ENCODE results near the gene MRFAP1. TPM values are rescaled to one million over a fixed set of nuclear protein-coding genes. Genes with fewer than 3 reads are reported as not detected.

The MRFAP1 gene
- polyA plus RNA-seq (2013, experiment 1 of 2; ENCODE audit: insufficient read length): 342 TPM
- polyA plus RNA-seq (2013, experiment 2 of 2; ENCODE audit: insufficient read length): 334 TPM

DNA sequence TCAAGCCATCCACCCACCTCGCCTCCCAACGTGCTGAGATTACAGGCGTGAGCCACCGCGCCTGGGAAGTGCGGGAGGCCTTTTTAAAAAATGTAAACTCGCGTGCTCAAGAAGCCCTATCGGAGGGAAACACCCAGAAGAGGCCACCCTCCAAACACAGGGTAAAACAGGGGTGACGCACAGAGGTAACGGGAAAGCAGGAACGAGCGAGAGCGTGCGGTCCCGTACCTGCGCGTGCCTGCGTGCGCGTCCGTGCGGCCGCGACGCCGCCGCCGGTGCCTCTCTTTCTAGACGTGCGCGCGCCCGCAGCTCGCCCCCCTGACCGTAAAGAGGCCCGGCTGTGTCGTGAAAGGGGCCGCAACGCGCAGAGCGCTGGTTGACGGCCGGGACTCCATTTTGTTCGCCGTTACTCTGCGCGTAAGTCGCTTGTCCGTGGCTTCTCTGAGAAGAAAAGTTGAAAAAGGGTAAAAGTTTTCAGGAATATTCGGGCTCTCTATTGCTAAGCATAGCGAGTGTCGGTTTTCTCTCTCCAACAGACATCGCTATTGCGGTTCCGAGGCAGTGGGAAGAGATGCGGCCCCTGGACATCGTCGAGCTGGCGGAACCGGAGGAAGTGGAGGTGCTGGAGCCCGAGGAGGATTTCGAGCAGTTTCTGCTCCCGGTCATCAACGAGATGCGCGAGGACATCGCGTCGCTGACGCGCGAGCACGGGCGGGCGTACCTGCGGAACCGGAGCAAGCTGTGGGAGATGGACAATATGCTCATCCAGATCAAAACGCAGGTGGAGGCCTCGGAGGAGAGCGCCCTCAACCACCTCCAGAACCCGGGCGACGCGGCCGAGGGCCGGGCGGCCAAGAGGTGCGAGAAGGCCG is at the start of gene MRFAP1:
TSS of gene MRFAP1 (plus strand) at position 394 of the 872 bp plus-strand sequence. CDS start at position 572, 178 bp downstream.
- peak; percentile 95 for DNase-seq

DNA sequence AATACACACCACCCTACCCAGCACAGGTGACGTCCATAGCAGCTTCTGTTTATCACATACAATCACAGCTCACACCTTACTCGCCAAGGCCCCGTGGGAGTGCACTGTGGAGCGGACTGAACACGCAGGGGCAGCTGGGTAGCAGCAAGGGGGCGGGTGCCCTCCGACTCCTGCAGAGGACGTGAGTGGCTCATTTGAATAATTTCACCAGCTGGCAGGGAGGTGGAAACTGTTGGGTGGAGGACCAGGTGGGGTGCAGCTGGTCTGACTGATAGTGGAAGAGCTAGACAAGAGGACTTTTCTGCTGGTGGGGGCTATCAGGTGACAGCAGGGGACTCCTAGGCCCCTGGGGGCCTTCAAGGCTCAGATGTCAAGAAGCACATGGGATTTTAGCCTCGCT is 49.2 kb upstream of the MRFAP1 start:
- no peak for DNase-seq

DNA sequence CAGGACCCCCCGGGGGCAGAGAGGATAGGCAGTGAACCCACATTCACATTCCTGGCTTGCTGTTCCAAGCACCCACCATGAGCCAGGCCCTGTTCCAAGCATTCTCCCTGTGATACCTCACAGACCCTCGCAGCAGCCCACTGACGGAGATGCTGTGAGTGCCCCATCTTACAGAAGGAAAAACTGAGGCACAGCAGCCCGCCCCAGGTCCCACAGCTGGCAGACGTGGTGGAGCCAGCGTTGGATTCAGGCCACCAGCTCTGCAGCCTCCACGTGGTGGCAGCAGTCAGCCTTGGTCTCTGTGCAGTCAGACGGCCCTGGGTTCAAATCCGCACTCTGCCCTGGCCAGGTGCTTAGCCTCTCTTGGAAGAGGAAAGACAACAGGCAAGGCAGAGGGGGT is 48.7 kb upstream of the MRFAP1 start:
- no peak for DNase-seq

DNA sequence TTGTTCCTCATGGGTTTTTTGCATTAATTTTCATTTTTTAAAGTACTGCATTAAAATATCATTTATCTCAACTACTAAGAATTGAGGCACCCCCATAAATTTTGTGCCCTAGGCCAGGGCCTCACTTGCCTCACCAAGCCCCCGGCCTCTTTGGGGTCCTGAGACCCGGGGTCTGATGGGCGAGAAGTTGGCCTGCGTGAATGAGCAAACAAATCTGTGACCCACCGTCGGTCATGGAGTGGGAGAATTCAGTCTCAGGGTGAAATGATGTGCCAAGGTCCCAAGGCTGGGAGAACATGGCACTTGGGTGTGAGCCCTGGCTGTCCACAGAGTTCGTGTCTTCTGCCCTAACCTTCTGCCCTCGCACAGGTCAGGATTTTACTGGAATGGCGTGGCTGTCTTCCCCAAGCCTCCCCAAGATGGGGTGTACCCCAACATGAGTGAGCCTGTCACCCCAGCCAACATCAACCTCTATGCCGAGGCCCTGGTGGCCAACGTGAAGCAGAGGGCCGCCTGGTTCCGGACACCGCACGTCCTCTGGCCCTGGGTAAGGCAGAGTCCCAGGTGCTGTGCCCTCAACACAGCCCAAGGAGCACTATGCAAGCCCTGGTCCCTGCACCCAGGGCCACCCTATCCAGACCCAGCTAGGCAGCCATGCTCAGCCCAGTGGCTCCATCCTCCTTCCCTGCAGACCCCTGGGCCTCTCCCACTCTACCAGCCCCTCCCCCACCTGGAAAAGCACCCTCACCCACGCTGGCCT is 47.5 kb upstream of the MRFAP1 start:
- no peak for DNase-seq

DNA sequence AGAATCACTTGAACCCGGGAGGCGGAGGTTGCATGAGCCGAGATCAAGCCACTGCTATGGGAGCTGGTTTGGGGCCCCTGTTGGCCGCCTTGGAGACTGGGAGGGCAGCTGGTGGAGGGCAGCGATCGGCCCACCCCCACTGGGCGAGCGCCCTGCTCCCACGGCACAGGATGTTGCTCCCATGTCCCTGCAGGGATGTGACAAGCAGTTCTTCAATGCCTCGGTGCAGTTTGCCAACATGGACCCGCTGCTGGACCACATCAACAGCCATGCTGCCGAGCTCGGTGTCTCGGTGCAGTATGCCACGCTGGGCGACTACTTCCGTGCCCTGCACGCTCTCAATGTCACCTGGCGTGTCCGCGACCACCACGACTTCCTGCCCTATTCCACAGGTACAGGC is 46.1 kb upstream of the MRFAP1 start:
- DNase-seq: no peak

DNA sequence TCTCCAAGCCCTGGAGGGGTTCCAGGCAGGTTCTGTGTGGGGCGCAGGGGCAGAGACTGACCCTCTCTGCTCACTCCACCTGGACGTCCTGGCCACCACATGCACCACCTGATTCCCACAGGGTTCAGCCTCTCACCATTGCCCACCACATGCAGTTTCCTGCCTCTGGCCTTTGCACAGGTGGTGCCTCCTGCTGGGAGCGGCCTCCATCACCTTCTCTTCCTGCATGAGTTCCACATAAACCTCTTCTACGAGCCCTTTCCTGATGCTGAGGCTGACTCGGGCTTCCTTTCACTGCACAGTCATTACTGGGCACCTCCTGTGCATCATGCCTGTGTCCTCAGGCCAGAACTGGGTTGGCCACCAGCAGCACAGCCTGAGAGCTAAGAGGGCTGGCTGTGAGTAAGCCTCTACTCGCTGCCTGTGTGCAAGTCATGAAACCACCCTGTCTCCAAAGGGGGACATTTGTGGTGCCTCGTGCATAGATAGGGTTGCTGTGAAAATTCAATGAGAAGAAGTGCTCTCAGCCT is 45.6 kb upstream of the MRFAP1 start:
- no peak for DNase-seq

DNA sequence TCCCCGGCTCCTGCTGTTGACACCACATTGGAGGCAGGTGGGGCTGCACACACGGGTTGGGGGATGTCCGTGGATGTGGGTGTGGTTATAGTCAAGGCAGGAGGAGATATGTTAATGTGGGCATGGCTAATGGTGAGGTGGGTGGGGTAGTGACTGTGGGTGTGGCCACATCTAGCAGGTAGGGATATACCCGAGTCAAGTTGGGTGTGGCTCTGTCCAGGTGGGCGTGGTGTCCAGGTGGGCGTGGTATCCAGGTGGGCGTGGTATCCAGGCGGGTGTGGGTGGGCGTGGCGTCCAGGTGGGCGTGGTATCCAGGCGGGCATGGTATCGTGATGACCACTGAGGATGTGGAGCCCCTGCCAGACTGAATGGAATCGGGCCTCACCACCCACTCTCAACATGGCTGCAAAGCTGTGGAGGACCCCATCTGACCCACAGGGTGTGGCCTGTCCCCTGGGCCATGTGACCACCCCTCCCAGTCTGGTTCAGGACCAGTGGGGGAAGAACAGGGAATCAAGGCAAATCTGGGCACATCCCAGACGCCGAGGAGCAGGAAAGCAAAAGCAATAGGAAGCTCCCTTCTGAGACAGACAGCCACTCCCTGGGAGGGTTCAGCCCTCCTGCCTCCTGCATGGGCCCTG is 44.5 kb upstream of the MRFAP1 start:
- no peak for DNase-seq

DNA sequence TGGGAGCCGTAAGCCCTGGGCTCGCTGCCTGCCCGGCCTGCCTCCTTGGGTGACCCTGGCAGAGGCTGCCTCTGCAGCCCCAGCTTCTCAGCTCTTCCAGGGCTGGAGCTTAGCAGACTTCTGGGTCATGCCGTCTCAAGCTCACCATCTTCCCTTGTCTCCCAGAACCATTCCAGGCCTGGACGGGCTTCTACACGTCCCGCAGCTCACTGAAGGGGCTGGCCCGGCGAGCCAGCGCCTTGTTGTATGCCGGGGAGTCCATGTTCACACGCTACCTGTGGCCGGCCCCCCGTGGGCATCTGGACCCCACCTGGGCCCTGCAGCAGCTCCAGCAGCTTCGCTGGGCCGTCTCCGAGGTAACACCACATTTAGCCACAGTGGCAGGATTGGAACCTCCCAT is 43.5 kb upstream of the MRFAP1 start:
- no peak for DNase-seq

DNA sequence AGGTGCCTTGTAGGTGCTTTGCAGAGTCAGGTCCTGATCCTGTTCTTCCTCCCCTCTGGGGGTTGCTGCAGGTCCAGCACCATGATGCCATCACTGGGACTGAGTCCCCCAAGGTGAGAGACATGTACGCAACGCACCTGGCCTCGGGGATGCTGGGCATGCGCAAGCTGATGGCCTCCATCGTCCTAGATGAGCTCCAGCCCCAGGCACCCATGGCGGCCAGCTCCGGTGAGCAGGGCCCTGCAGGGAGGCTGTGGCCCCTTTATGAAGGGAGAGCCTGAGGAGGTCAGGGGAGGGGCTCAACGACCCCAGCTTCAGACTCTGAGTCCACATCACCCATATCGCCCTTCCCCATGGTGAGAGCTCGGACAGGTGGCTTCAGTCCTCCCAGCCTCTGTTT is 42.4 kb upstream of the MRFAP1 start:
- no peak for DNase-seq

DNA sequence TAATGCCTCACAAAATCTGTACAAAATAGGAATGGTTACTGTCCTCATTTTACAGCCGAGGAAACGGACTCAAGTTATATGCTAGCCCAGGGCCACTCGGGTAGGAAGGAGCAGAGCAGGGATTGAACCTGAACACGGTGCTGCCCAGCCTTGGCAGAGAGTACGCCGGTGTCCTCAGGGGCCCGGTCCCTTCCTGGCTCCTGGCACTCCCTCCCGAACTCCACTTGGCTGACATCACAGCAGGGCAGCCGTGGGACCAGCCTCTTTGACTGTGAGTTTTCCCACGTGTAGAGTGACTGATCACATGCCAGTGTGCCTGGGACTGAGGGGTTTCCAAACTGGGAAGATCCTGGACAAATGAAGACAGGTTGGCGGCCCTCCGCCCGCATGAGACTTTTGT is 41.8 kb upstream of the MRFAP1 start:
- no peak for DNase-seq

DNA sequence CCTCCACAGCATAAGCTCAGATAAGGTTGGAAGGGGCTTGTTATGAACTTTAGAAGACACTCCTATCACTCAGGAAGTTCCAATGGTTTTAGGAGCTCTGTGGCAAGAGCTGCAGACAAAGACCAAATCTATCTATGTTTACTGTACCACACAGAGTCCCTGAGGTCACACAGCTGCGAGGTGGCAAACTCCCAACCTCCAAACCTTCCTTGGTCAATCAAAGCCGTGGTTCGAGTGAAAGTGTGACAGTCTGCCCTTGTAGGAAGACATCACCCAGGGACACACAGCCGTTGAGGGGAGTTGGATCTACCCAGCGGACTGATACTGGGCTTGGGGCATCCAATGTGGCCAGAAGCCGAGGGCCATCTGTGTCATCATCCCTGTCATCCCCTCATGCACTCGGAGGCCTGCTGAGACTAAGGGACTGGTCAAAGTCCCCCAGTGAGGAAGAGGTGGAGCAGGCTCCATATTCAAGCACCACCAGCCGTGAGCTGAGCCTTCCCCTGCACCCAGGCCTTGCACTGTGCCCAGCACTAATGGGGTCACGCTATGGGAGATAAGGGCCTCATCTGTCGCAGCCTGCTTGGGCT is 38.7 kb upstream of the MRFAP1 start:
- DNase-seq: no peak

DNA sequence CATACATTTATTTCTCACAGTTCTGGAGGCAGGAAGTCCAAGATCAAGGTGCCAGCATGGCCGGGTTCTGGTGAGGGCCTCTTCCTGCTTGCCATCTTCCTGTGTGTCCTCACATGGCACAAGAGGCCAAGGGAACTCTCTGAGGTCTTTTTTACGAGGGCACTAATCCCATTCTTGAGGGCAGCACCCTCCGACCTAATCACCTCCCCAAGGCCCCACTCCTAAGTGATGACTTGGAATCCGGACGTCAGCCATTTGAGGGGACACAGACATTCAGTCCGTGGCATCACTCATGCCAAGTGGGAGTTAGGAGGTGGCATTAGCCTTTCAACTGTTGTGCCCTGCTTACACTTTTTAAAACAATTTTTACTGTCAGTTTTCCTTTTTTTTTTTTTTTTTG is 38.2 kb upstream of the MRFAP1 start:
- DNase-seq: no peak

DNA sequence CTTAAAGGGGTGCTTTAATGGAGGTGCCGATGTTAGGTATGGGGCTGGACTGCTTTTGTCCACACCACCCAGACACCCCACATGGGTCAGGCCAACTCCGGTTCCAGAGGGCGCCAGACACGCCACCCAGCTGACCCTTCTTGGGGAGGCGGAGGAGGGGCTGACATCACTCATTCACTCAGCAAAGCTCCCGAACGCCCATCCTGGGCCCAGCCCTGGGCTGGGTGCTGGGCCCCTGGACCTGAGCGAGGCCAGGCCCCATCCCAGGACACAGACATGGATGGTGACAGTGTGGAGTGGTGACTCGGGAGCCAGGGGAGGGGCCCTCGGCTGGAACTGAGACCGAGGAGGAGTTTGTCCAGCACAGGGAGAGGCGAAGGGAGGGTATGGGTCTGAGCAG is 37.4 kb upstream of the MRFAP1 start:
- no peak for DNase-seq

DNA sequence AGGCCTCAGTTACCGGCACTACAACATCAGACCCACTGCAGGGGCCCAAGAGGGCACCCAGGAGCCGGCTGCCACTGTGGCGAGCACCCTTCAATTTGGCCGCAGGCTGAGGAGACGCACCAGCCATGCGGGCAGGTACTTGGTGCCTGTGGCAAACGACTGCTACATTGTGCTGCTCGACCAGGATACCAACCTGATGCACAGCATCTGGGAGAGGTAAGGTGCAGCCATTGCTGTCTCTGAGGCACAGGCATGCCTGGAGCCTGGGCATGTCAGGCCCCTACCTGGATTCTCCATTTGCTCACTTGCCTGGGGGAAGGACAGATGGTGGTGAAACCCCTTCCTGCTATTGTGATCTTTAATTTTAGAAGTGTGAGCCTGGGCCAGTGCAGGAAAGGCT is 35.4 kb upstream of the MRFAP1 start:
- DNase-seq: no peak

DNA sequence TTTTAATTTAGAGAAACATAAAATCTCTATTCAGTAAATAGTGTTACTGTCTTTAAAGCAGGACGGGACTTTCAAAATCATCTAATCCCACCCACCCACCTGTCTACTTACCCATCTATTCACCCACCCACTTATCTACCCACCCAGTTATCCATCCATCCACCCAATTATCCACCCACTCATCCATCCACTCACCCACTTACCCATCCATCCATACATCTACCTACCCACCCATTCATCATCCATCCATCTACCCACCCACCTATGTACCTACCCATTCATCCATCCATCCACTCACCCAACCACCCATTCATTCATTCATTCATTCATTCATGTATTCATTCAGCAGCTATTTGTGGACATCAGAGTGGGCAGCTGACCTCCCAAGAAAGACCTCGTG is 34.9 kb upstream of the MRFAP1 start:
- no peak for DNase-seq

DNA sequence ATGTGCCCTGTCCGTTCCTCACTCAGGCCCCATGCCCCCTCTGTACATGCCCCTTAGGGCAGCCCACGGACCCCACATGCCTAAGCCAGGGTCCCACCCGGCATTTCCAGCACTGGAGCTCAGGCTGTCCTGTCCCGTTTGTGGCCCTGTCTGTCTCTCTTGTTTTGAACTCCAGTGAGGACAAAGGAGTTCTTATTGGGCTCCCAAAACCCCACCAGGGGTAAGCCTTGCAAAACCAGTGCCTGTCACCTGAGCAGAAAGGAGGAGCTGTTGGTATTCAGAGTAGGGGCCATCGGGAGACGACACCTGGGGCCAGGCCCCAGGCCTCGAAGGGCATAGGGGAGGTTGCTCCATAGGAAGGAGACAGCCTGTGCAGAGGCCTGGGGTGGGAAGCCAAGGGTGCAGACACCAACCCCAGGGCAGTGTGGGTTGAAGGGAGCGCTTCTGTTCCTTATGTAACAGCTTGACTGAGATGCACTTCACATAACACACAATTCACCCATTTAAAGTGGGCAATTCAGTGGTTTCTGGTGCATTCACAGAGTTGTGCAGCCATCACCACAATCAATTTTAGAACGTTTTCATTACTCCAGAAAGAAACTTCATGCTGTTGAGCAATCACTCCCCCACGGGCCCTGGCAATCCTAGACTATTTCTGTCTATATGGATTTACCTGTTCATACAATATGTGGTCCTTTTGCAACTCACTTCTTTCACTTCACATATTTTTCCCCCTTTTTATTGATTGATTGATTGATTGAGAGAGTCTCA is 33.8 kb upstream of the MRFAP1 start:
- no peak for DNase-seq

DNA sequence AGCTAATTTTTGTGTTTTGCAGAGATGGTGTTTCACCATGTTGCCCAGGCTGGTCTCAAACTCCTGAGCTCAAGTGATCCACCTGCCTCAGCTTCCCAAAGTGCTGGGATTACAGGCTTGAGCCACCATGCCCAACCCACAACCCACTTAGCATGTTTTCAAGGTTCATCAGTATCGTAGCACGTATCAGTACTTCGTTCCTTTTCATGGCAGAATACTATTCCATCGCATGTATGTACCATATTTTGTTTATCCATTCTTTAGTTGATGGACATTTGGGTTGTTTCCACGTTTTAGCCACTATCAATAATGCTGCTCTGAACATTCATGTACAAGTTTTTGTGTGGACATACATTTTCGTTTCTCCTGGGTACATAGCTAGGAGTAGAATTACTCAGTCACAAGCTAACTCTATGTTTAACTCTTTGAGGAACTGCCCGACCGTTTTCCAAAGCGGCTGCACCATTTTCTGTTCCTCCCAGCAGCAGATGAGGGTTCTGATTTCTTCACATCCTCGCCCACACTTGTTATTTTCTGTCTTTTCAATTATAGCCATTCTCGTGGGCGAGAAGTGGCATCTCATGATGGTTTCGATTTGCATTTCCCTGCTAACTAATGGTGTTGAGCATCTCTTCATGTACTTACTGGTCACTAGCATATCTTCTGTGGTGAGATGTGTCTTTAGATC is 33.0 kb upstream of the MRFAP1 start:
- no peak for DNase-seq

DNA sequence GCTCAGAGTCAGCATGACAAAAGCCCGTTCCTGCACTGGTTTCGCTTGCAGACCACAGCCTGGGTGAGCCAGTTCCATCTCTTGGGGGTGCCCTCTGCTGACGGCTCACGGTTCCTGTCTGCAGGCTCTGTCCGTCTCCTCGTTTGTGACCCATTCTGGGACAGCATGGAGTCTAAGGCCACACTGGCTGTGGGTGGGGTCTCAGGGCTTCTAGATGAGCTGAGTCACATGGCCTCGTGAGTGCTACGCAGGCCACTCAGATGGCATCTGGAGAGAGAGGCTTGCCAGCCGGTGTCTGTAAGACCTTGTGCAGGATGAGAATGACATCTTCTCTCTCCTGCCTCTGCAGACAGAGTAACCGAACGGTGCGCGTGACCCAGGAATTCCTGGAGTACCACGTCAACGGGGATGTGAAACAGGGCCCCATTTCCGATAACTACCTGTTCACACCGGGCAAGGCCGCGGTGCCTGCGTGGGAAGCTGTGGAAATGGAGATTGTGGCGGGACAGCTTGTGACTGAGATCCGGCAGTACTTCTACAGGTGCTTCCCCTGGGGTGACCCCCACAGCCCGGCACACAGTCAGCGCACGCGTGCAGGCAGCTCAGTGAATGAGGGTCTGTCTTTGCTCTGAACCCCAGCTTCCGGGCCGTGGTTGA is 31.6 kb upstream of the MRFAP1 start:
- no peak for DNase-seq

DNA sequence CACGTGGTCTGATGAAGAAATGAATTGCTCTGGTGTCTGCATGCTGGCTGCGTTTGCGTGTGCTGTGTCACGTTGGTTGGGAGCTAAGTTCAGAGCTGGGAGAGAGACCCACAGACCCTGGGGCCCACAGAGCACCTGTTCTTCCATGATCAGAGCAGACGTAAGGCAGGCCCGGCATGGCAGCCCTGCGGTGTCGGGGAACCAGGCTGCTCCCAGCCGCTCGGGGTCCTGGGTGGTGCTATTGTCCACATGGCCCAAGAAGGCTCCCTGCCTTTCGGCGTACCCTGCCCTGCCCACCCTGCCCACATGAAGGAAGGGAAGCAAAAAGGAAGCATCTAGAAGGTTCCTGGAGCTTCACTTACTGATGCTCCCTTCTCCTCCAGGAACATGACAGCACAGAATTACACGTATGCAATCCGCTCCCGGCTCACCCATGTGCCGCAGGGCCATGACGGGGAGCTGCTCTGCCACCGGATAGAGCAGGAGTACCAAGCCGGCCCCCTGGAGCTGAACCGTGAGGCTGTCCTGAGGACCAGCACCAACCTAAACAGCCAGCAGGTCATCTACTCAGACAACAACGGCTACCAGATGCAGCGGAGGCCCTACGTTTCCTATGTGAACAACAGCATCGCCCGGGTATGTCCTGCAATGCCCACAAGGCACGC is 30.9 kb upstream of the MRFAP1 start:
- no peak for DNase-seq

DNA sequence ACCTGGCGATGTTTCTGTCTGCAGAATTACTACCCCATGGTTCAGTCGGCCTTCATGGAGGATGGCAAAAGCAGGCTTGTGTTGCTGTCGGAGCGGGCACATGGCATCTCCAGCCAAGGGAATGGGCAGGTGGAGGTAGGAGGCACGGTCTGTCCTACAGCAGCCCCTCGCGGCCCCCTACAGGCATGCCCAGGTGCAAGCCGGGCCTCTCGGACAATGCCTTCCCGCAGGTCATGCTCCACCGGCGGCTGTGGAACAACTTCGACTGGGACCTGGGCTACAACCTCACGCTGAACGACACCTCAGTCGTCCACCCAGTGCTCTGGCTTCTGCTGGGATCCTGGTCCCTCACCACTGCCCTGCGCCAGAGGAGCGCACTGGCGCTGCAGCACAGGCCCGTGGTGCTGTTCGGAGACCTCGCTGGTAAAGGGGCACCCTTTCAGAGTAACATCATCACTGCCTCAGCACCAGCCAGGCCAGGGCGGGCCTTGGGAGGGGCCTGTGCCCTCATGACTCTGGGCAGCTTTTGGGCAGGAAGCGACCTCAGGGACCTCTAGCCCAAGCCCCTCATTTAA is 29.5 kb upstream of the MRFAP1 start:
- no peak for DNase-seq

Measured in fibroblast of skin of scalp (primary cell).